Bone marrow (tissue), 2 donors: ENCODE data around the gene RBFOX2.
"Not testable (repeated sequence)": the region's sequence is repeated elsewhere in the genome, so short reads cannot be mapped to it uniquely, and the experiment has no call there.

ENCODE experiments used
- DNase-seq, 2 donors: peaks; one replicate each; lab custom pipeline; 2025; lab: John Stamatoyannopoulos, UW

Gene RBFOX2

GRCh38 chr22:35733791-35734516, 294.7 kb downstream of the RBFOX2 start:
- DNase-seq, result no peak

GRCh38 chr22:35733036-35733435, 295.6 kb downstream of the RBFOX2 start:
- DNase-seq, result no peak

GRCh38 chr22:35732116-35732515, 296.5 kb downstream of the RBFOX2 start:
- no peak for DNase-seq

DNA sequence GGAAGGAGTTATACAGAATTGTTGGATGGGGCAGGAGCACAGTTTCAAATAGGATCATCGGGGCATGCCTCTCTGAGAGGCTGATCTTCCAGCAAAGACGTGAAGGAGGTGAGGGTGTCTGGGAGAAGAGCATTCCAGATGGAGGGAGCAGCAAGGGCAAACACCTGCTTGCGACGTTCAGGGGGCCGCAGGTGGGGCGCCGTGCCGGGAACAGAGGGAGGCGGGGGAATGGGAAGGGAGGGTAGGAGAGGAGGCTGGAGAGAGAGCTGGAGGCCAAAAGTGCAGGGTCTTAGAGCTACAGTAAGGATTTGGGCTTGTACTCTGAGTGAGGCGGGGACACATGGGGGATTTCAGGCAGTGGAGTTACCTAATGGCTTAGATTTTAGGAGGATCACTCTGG, 297.3 kb downstream of the RBFOX2 start:
- DNase-seq, result no peak

GRCh38 chr22:35729309-35729698, 299.3 kb downstream of the RBFOX2 start:
- DNase-seq, result no peak

- no peak for DNase-seq
Measured at GRCh38 chr22:35728639-35729308, 299.9 kb downstream of the RBFOX2 start.

GRCh38 chr22:35727436-35727835, 301.2 kb downstream of the RBFOX2 start:
- DNase-seq, result no peak

DNA sequence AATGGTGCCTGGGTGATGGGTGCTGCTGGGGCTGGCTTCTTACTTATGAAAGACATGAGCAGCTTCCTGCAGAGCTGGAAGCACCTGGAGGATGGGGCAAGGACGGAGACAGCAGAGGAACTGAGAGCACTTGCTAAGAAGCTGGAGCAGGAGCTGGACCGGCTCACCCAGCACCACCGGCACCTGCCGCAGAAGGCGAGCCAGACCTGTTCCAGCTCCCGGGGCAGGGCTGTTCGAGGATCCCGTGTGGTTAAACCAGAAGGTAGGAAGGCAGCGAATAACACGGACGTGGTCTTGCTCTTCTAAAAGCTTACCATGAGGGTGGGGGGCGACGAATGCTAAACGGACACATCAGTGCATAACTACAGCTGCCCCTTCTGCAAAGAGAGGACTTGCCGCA, 301.7 kb downstream of the RBFOX2 start:
- DNase-seq, result no peak

GRCh38 chr22:35726398-35726797, 302.2 kb downstream of the RBFOX2 start:
- no peak for DNase-seq

- DNase-seq, result no peak
Measured at GRCh38 chr22:35725521-35725920, 303.1 kb downstream of the RBFOX2 start.

DNA sequence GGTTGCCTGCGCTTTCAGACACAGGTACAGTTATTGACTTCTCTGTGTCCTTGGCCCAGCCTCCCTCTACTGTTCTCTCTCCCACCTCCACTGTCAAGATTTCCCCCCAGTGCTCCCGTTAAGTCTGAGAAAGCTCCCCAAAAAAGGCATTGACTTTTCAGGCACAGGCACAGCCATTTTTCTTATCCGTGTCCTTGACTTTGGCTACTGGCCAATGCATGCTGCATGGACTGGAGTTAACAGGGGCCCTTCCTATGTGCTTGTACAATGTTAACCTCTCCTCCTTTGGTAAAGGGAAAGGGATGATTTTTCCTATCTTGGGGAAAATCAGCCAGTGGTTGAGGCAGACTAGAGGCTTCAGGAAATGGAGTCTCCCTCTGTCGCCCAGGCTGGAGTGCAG, 306.7 kb downstream of the RBFOX2 start:
- DNase-seq, result no peak

DNA sequence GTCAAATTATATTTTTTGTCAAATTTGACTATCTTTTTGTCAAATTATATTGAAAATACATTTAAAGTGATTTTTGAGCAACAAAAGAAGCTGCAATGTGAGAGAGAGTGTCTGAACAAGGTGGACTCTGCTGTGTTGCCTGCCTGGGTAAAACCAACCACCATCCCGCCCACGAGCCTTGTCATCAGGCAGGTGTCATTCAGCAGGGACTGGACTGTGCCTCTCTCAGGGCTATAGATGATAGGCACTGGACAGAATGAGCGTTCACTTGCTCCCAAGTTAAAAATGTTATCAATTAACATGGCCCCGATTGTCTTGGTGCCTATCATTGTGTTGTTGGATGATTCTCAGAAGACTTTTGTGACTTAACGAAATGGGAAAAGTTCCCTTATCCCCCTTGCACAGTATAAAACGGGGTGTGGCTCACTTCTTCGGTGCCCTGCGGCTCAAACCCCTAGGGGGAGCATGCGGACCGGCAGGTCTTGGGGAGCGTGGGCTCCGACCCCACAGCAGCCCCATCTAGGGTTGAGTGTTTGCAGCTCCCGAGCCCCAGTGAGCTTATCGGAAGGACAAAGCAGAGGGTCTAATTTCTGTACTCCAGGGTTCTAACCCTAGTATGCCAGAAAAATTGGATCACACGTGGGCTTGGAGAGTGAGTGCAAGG, 309.3 kb downstream of the RBFOX2 start:
- no peak for DNase-seq

- no peak for DNase-seq
Measured at GRCh38 chr22:35717572-35717971, 311.1 kb downstream of the RBFOX2 start, which contains the start of gene APOL5. APOL5 (plus strand) TSS chr22:35717872; CDS start chr22:35717872, 0 bp downstream.

GRCh38 chr22:35712672-35713071, 316.0 kb downstream of the RBFOX2 start:
- no peak for DNase-seq

DNA sequence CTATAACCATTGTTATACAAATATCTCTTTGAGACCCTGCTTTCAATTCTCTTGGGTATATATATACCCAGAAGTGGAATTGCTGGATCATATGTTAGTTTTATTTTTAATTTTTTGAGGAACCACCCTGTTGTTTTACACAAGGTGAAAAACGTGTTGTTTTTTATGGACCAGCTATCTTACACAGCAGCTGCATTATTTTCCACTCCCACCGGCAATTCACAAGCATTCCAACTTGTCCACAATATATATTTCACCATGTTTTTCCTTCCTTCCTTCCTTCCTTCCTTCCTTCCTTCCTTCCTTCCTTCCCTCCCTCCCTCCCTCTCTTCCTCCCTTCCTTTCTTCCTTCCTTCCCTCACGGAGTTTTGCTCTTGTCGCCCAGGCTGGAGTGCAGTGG, 317.3 kb downstream of the RBFOX2 start:
- no peak for DNase-seq

GRCh38 chr22:35708917-35709316, 319.7 kb downstream of the RBFOX2 start:
- DNase-seq, result no peak

DNA sequence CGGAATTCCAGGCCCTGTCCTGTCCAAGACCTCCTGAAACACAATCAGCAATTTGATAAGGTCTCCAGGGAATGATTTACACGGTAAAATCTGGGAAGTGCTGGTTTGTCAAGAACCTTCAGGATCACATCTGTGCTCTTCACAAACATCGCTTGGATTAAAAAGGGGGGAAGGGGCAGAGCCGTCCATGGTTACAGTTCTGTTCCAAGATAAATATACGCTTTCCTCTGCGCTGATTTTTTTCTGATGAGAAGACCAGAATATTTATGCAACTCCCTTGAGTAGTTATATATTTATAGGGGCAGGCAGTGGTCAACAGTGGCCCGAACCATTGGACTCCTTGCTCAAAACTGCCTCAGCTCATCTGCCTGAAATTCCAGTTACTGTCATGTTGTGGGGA, 320.2 kb downstream of the RBFOX2 start:
- no peak for DNase-seq

GRCh38 chr22:35705141-35705540, 323.5 kb downstream of the RBFOX2 start:
- DNase-seq, result no peak

DNA sequence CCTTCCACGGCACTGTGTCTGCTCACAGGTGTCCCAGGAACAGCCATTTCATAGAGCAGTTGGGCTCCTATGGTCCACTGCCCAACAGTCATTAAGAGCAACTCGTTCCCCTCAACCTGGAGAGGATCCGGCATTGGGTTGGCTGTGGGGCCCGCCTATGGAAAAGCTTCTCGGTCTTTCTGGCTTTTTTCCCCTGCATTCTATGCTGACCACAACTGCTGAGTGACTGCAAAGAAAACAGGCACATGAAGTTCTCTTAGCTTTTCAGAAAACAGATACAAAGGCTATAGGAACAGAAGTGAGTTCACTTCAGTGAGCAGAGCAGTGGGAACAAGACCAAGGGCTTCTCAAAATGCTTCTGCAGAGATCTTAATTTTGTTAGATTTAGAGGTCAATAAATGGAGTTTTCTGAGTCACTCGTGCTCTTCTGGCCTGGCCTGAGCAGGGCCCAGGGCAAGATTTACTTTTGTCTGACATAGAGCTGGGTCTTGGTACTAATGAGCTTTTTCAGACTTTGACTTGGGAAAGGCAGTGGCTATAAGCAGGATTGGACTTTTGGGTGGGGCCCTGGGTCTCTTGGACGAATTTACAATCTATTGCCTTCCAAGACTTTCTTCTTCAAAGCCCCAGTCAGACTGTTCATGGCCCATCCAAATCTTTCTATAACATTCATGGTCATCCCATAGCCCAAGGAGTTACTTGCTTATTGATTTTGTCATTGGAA, 324.6 kb downstream of the RBFOX2 start:
- no peak for DNase-seq

- DNase-seq, result not testable (repeated sequence)
Measured at GRCh38 chr22:35699852-35700251, 328.8 kb downstream of the RBFOX2 start.

DNA sequence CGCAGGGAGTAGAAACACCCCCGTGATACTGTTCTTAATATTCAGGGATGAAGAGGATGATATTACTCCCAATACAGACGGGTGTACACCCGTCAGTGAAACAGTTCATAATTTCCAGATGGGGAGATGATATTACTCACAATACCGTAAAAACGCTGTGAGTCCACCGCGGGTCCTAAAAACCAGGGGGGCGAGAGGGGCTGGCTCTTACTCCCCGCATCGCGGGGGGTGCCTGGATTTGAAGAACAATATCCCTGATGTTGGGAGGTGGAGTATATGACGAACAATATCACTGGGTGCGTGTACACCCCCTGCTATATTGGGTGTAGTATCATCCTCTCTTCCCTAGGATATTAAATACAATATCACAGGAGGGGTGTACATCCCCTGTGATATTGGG, 331.5 kb downstream of the RBFOX2 start:
- no peak for DNase-seq

- DNase-seq, result no peak
Measured at GRCh38 chr22:35695202-35695601, 333.4 kb downstream of the RBFOX2 start.
